Suprapubic skin (tissue), 3 donors: Measurements from ENCODE around the gene CRYBG2.

ENCODE experiments used
- CTCF ChIP-seq, 2 donors: fragments of 200-600 bp in 1 of 2; fragments of 450-650 bp in 1 of 2; sonication (generic) in 1 of 2; IDR thresholded peaks; one replicate each; pipeline ENCODE4 v1.5.1; 2016 to 2019; ENCODE audit warnings: antibody characterized with exemption in 2 of 2, mild to moderate bottlenecking in 1 of 2, moderate library complexity in 1 of 2
- POLR2AphosphoS5 ChIP-seq, 3 donors: sonication (generic); formaldehyde crosslinking; IDR thresholded peaks; one replicate each; pipeline ENCODE4 v1.6.1; 2017; ENCODE audit warnings: antibody characterized with exemption in 3 of 3

- TF ChIP-seq CTCF (IDR thresholded peaks at IDR 0.05) (no peak), POLR2AphosphoS5 (IDR thresholded peaks at IDR 0.05) (no peak)
These were observed 7.5 kb downstream of the CRYBG2 start for GRCh38 chr1:26346274-26347033.
